GM19328 (cell line): Measurements from ENCODE around the gene PLEKHF1.
A peak's percentile ranks its signal among the peaks of the same experiment; 100 is the strongest.
"Not testable (repeated sequence)": the region's sequence is repeated elsewhere in the genome, so short reads cannot be mapped to it uniquely, and the experiment has no call there.

Experiments
- ATAC-seq: cut with Tn5 transposase; IDR thresholded peaks from one replicate; pipeline ENCODE4 v1.9.1; 2021; ENCODE audit warnings: mild to moderate bottlenecking, moderate library complexity; ENCODE audit not compliant: unreplicated experiment

PLEKHF1 gene, protein sequence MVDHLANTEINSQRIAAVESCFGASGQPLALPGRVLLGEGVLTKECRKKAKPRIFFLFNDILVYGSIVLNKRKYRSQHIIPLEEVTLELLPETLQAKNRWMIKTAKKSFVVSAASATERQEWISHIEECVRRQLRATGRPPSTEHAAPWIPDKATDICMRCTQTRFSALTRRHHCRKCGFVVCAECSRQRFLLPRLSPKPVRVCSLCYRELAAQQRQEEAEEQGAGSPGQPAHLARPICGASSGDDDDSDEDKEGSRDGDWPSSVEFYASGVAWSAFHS

DNA sequence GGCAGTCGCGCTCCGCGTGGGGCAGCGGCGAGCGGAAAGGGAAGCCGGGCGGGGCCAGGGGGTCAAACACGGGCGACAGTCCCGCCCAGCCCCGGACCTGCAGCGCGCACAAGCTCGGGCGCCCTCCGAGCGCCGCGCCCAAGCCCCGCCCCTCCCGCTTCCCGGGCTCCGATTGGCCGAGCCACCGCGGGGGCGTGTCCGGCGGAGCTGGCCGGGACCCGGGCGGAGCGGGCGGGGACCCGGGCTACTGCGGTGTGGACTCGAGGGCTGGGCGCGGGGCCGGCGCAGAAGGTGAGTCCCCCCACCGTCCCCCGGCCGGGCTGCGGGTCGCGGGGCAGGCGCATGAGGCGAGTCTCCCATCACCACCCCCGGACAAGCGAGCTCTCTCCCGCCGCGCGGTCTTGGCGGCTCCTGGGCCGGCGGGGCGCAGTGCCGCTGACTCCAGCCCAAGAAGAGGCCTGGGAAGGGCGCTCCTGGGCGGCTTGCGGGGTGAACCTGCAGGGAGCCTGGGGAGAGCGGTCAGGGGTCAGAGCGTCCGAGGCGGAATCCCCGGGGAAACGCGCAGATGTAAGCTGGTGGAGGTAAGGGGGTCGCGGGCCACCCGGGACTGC is at the start of gene PLEKHF1:
TSS of gene PLEKHF1 (plus strand) at position 247 of the 611 bp plus-strand sequence. CDS start 8,379 bp downstream, outside the sequence.
- ATAC-seq, result peak; percentile 87

DNA sequence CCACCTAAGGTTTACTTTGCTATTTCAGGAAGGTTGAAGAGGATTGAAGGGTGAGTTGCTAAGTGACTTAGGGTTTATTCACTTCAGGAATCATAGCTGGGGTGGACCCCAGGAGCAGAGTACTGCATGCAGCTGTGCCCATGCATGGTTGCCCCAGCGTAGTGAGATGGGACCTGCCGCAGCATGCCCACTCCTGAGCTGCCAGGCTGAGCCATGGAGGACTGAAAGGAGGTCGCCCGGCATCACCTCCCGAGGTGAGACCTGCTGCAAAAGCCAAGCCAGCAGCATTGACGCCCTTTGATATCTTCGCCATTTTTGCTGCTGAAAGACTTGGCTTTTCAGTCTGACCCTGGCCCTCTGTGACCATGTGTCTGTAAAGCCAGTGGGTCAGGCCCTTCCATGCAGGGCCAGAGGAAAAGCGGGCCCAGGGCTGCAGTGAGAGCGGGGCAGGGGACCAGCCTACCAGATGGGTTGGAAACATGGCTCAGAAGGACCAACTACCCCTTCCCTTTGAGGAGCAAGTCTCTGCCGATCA is 49.3 kb upstream of the PLEKHF1 start:
- no peak for ATAC-seq

DNA sequence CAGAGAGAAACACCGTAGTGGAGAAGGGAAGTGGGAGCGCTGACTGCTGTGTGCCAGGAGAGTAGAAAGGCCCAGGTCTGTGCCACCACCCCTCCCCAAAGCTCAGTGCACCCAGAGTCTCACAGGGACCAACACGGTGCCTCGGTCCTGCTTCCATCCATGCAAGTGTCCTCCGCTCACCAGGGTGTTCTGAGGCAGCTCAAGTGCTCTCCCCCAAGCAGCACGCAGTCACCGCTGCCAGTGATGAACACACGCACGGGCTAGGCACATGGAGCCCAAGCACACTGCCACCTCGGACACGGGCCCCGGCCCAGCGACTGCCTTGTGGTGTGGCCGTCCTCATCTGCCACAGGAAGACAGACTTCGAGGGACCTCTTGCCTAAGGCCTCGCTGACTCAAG is 48.7 kb upstream of the PLEKHF1 start:
- no peak for ATAC-seq

DNA sequence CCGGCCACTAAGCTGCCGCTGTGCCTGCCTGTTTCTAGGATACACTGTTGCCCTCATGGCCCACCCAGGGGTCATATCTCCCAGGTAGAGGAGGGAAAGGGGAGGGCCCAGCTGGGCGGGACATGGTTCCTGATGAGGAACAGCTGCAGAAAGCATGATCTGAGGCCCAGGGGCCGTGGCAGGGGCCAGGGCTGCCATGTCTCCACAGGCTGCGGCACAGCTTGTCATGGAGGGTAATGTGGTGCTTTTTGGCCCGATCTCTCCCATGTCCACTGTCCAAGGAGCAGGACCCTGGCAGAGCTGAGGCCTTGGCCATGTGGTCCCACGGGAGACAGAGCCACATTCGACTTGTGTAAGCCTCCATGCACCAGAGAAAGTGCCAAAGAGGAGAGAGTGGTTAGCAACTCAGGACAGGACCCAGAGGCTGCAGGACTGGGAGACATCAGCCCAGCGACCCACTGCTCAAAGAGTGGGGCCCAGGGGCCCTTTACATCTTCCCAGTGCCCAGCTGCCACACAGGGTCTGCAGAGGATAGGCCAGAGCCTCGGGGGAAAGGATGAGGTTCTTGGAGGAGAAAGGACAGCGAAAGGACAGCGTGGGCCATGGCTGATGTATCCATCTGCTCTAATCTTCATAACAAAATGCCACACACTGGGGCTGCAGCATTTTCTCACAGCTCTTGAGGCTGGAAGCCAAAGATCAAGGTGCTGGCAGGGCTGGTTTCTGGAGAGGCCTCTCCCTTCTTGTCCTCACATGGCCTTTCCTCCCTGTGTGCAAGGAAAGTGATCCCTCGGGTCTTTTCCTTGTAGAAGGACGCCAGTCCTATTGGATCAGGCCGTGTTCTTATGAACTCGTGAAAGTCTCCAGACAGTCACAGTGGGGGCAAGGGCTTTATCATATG is 47.6 kb upstream of the PLEKHF1 start:
- ATAC-seq, result no peak

DNA sequence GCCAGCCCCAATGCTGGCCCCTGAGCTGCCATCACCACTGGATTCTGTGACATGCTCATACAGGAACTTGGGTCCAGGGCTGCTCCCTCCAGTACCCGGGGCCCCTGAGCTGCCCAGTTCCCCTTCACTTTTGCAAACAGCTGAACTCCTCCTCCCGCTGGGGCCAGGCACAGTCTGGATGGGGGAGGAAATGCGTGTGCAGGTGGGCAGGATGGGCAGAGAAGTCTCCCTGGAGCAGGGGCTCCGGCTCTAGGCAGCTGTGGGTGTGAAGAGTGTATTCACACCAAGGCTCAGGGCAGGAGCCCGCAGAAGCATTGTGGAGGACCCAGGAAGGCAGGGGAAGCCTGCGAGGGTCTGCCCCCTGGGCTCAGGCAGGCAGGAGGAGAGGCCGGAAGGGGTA is 46.8 kb upstream of the PLEKHF1 start:
- ATAC-seq, result no peak

DNA sequence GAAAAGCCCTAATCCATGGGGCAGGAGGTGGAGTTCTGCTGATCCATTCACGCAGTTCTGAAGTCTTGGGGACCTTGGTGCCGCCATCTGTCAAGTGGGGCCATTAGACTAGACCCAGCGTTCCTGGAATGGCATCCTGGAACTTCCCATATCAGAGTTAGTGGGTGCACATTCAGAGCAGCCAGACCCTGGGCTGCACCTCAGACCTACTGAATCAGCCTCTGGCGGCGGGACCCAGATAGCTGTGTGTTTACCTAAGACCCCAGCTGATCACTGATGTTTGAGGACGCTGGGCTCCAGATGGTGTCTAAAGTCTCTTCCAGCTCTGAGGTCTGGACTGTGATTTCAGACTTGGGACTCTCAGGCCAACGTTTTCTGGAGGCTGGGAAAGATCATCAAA is 46.4 kb upstream of the PLEKHF1 start:
- ATAC-seq, result no peak

DNA sequence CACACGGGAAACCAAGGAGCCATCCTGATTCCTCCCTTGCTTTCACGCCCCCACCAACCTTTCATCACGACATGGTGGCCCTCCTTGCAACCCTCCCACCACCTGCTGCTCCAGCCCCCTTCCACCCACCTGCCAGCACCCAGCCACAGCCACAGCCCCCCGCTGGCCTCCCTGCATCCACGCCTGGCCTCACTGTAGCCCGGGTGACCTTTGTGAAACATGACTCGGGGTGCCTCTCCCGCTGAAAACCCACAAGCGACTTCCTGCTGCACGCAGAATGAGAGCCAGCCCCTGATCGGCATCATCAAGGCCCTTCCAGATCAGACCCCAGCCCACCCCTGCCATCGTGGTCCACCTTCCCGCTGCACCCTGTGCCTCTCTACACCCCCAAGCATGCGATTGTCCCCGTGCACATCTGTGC is 44.3 kb upstream of the PLEKHF1 start:
- no peak for ATAC-seq

DNA sequence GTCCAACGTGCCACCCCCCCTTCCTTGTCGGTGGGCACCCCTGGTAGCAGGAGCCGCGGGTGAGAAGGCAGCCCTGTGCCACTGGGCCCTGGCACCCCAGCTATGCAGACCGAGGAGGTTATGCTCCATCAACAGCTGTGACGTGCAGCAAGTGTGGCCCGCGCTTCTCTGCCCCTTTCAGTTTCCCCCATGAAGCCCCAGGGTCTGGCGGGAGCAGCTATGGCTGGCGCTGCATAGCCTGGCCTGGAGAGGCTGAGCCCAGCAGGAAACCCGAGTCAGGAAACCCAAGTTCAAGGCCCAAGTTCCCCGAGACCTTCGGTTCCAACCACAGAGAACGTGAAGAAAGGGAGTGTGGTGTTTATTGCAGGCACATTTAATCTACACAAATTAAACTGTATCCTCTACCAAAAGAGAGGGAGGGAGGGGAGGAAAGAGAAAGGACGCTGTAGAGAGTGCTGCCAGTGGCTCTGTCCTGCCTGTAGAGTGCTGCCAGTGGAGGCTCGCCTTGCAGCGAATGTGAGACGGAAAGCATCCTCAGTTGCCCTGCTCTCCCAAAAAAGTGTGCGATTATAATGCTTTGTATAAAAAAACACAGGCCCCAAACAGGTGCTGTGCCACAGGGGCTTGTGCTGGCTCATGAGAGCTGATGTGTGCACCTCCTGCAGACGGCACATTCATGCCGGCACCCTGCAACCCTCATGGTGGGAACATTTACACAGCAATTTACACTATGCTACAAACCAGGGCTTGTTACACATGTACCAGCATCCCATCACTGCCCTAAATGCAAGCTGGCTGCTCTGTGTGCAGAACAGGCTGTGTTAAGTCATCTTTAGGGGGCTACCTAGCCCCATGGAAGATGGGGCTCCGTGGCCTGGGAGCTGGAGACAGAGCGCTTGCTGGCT is 42.8 kb upstream of the PLEKHF1 start:
- no peak for ATAC-seq

DNA sequence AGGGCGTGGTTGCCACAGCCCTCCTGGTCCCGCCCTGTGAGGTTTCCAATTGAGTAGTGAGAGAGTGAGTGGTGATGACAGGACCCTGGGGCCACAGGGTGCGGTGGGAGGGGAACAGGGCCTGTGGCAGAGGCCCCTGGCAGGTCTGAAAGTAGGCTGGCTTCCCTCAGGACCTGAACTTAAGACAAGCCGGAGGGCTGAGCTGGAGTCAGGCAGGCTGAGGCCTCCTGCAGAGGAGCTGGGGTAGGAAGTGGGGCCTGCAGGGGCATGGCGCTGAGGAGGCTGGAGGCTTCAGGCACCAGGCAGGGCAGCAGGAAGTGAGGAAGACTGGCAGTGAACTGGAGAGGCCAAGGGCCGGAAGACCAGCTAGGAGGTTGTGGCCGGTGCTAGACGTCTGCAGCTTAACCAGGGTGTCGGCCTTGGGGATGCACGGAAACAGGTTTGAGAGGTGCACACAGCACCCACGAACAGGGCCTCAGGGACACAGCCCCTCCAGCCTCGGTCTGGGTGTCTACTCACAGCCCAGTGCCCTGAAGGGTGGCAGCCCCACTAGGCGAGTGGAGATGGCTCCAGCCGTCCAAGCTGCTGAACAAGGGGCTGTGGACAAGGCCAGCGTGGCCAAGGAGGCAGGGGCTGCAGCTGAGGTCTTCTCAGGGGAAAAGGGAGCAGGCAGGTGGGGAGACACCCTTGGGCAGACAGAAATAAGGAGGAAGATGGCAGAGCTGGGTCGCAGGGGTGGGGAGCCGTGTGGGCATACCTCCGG is 41.4 kb upstream of the PLEKHF1 start:
- ATAC-seq, result no peak

DNA sequence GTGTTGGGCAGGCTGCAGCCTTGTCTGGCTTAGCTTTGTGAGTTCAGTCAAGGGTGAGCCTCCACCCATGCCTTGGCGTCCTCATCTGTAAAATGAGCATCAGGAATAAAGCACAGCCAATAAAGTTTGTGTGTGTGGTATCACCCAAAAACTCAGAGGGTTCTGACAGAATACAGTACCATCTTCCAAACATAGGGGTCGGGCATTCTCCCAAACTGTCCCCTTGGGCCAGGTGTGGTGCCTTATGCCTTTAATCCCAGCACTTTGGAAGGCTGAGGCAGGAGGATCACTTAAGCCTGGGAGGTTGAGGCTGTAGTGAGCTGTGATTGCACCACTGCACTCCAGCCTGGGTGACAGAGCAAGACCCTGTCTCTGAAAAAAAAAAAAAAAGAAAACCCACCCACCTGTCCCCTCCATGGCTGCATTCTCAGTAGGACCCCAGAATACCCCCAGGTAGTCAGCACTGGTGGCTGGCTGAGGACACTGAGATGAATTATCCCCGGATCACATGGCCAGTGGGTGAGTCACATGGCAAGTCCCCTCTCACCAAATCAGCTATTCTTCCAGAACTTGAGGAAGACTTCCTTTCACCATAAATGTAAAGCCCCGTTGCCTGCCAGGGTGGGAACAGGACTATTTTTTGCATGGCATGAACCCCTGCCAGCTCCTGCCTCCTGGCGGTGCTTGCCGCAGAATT is 40.6 kb upstream of the PLEKHF1 start:
- ATAC-seq, result no peak

DNA sequence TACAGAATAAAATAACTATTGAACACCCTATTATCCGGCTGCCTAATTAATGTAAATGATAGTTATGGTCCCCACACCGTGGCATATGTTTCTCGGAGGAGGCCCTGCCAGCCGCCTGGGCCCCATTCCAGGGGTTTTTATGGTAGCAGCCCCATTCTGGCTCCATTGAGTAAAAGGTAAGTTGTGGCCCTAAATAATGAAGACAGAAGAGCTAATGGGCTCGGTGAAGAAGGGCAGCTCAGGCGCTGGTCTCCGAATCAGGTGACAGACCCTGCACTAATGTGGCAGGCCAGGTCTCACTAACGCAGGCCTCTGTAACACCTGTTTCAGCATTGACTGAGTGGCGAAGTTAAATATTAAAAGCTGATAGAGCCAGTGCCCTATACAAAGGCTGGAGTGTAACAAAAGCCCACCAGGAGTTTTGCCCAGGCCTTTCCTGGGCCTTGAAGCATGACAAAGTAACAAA is 40.0 kb upstream of the PLEKHF1 start:
- no peak for ATAC-seq

DNA sequence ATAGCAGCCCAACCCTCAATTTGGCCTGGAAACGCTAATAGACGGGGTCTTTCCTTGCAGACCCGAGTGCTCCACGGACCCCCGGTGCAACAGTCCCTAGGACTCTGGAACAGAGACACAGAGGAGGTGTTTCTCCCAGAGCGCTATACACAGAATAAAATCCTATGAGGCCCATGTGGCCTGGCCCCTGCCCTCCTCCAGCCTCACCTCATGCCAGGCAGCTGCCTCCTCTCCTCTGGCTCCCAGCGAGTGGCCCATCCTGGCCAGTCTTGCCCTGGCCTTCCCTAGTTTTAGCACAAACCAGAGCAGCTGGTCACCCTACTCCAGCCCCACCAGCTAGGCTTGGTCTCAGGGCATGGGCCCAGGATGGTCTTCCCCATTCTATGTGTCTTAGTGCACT is 38.9 kb upstream of the PLEKHF1 start:
- ATAC-seq, result no peak

DNA sequence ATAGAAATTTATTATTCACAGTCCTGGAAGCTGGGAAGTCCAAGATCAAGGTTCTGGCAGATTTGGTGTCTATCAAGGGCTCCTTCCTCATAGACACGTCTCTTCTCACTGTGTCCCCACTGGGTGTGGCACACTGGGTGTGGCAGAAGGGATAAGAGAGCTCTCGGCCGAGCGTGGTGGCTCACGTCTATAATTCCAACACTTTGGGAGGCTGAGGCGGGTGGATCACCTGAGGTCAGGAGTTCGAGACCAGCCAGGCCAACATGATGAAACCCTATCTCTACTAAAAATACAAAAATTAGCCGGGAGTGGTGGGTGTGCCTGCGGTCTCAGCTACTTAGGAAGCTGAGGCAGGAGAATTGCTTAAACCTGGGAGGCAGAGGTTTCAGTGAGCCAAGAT is 38.4 kb upstream of the PLEKHF1 start:
- not testable (repeated sequence) for ATAC-seq

DNA sequence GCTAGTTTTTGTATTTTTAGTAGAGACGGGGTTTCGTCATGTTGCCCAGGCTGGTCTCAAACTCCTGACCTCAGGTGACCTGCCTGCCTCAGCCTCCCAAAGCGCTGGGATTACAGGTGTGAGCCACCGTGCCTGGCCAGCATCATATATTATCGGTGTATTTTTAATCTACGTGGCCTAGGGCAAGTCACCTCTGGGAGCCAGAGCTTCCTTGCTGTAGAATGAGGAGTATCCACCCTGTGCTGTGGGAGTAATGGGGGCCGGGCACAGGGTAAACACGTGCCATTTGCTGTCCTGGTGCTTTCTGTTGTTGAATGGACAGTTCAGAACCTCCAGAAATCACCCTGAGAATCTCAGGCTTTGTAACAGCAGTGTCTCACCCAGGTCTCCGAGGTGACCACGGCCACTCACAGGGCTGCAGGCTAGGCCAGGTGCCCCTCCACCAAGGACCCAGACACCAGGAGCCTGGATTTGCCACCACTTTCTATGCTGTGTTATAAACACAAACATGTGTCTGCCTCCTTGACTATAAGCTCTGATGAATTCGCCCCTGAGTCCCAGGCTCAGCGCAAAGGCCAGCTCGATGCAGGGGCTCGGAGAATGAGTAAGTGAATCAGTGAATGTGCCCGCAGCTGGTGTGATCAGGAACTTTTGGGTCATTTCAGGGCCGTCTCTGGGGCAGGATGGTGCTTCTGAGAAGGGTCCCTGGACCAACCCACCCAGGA is 36.4 kb upstream of the PLEKHF1 start:
- ATAC-seq, result no peak

DNA sequence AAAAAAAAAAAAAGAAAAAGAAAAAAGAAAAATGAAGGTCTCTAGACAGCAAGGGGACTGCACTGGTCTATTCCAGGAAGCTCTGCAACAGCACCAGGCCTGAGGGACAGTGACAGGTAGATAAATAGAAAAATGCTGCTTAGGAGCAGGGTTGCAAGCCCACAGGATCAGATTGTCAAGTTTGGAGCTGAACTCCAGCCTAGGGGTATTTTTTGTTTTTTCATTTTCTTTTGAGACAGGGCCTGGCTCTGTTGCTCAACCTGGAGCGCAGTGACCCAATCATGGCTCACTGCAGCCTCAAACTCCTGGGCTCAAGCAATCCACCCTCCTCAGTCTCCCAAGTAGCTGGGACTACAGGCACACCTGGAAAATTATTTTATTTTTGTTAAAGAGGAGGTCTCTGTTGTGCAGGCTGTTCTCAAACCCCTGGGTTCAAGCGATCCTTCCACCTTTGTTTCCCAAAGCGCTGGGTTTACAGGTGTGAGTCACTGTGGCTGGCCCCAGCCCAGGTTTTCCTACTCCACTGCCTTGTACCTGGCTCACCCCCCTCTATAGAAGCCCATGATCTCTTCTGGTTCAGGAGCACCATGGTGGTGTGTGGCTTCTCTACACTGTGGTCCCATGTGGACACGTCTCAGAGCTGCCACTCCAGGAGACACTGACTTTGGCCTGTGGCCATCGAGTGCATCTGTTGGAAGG is 35.3 kb upstream of the PLEKHF1 start:
- no peak for ATAC-seq

DNA sequence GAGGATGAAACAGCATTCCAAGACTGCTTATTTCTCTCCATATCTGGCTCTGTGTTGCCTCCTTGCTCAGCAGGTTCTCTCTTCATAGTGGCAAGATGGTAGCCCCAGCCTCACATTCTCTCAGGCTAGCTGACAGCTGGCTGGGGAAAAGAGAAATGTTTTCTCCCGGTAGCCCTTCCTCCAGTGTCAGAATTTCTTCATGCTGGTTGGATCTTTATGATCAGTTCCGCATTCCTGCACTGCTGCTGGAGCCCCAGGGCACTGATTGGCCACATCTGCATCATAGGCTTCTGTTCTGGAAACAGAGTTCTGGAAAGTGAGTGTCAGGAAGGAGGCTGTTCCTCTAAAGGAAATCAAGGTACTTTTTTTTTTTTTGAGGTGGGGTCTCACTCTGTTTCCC is 34.6 kb upstream of the PLEKHF1 start:
- ATAC-seq, result no peak

DNA sequence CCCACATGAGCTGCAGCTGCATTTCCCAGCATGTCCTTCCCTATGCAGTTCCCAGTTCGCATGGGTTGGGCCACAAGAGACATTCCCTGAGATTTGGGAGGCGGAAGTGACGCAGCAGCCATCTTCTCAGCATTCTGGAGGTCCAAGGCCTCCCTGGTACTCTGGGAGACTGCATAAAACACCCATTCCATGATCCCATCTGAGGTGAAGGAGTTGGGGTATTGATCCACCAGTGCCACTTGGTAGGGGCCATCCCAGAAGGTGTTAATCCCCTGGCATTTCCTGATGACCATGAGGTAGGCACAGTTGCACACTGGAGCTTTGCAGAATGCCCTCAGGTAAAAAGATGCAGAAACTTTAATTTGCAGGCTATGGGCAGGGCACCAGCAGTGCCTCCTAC is 33.8 kb upstream of the PLEKHF1 start:
- ATAC-seq, result no peak

DNA sequence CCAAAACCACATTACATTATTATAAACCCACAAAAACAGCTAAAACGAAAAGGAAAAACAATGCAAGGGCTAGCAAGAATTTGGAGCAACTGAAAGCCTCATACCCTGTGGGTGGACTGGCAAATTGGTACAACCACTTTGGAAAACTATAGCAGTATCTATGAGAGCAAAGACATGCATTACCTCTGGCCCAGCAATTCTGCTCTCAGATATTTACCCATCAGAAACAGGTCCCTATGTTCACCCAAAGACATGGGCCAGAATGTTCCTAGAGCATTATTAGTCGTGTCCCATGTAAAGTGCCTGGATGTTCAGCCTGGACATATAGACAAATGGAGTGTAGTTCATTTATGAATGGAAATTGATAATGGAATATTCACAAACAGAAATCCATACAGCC is 31.3 kb upstream of the PLEKHF1 start:
- ATAC-seq, result no peak
